ENCODE results near the gene CIDEB. TPM values are rescaled to one million over a fixed set of nuclear protein-coding genes. Genes with fewer than 3 reads are reported as not detected.
A peak's percentile ranks its signal among the peaks of the same experiment; 100 is the strongest.

Gene CIDEB
- total and polyA plus RNA-seq, 2 of the 13 experiments (the other 11 are each of a cell fraction or from before 2014, with no cell fraction given) = 35.8 to 110 TPM

DNA sequence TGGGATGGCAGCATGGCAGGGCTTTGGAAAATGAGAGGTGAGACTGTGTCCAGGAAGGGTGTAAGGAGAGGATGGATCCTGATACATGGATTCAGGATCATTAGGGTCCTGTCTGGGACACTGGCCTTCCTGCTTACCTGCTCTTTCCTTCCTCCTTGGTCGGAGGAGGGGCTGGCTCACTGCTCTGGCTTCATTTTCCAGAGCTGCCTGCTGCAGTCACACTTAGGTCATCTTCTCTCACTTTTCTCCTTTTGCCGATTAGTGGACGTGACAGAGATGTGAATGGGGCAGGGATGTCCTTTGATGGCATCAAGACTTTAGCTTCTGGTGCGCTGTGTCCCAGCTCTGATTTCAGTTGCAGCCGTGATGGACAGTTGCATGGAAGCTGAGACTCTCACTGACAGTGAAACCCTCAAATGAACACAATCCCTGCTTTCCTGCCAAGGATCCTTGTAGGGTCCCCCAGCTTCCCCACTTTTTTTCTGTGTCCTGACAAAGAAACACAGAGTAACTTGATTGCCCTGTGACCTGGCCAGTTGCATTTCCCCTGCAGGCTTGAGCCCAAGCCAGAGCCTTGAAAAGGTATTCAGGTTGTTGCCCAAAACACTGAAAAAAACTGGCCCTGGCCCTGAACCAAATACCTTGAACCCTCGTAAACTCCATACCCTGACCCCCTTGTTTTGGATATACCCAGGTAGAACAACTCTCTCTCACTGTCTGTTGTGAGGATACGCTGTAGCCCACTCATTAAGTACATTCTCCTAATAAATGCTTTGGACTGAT lies 756 bp upstream of the CIDEB start (continued):
- TF ChIP-seq, protein P1, sequence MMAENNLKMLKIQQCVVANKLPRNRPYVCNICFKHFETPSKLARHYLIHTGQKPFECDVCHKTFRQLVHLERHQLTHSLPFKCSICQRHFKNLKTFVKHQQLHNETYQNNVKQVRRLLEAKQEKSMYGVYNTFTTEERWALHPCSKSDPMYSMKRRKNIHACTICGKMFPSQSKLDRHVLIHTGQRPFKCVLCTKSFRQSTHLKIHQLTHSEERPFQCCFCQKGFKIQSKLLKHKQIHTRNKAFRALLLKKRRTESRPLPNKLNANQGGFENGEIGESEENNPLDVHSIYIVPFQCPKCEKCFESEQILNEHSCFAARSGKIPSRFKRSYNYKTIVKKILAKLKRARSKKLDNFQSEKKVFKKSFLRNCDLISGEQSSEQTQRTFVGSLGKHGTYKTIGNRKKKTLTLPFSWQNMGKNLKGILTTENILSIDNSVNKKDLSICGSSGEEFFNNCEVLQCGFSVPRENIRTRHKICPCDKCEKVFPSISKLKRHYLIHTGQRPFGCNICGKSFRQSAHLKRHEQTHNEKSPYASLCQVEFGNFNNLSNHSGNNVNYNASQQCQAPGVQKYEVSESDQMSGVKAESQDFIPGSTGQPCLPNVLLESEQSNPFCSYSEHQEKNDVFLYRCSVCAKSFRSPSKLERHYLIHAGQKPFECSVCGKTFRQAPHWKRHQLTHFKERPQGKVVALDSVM (CRISPR knock-in tag; IDR thresholded peaks at IDR 0.05) = no peak
- TF ChIP-seq, protein P2, sequence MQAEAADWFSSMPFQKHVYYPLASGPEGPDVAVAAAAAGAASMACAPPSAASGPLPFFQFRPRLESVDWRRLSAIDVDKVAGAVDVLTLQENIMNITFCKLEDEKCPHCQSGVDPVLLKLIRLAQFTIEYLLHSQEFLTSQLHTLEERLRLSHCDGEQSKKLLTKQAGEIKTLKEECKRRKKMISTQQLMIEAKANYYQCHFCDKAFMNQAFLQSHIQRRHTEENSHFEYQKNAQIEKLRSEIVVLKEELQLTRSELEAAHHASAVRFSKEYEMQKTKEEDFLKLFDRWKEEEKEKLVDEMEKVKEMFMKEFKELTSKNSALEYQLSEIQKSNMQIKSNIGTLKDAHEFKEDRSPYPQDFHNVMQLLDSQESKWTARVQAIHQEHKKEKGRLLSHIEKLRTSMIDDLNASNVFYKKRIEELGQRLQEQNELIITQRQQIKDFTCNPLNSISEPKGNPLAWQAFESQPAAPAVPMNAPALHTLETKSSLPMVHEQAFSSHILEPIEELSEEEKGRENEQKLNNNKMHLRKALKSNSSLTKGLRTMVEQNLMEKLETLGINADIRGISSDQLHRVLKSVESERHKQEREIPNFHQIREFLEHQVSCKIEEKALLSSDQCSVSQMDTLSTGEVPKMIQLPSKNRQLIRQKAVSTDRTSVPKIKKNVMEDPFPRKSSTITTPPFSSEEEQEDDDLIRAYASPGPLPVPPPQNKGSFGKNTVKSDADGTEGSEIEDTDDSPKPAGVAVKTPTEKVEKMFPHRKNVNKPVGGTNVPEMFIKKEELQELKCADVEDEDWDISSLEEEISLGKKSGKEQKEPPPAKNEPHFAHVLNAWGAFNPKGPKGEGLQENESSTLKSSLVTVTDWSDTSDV (CRISPR knock-in tag; IDR thresholded peaks at IDR 0.05) = peak; percentile 53; the same call in 1 of the 2 replicates
- peak; percentile 8; the same call in 1 of the 2 replicates for TF ChIP-seq NFATC3 (CRISPR knock-in tag; IDR thresholded peaks at IDR 0.05)
- TF ChIP-seq CENPX (CRISPR knock-in tag; IDR thresholded peaks at IDR 0.05) = no peak
- TF ChIP-seq SP1 (IDR thresholded peaks at IDR 0.05) = no peak
- TF ChIP-seq SP1 (CRISPR knock-in tag; IDR thresholded peaks at IDR 0.05) = no peak
- TF ChIP-seq, protein P3, sequence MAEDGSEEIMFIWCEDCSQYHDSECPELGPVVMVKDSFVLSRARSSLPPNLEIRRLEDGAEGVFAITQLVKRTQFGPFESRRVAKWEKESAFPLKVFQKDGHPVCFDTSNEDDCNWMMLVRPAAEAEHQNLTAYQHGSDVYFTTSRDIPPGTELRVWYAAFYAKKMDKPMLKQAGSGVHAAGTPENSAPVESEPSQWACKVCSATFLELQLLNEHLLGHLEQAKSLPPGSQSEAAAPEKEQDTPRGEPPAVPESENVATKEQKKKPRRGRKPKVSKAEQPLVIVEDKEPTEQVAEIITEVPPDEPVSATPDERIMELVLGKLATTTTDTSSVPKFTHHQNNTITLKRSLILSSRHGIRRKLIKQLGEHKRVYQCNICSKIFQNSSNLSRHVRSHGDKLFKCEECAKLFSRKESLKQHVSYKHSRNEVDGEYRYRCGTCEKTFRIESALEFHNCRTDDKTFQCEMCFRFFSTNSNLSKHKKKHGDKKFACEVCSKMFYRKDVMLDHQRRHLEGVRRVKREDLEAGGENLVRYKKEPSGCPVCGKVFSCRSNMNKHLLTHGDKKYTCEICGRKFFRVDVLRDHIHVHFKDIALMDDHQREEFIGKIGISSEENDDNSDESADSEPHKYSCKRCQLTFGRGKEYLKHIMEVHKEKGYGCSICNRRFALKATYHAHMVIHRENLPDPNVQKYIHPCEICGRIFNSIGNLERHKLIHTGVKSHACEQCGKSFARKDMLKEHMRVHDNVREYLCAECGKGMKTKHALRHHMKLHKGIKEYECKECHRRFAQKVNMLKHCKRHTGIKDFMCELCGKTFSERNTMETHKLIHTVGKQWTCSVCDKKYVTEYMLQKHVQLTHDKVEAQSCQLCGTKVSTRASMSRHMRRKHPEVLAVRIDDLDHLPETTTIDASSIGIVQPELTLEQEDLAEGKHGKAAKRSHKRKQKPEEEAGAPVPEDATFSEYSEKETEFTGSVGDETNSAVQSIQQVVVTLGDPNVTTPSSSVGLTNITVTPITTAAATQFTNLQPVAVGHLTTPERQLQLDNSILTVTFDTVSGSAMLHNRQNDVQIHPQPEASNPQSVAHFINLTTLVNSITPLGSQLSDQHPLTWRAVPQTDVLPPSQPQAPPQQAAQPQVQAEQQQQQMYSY (CRISPR knock-in tag; IDR thresholded peaks at IDR 0.05) = no peak
- TF ChIP-seq KMT2B (CRISPR knock-in tag; IDR thresholded peaks at IDR 0.05) = no peak
- no peak for TF ChIP-seq ZFP1 (CRISPR knock-in tag; IDR thresholded peaks at IDR 0.05)
- TF ChIP-seq, protein P4, sequence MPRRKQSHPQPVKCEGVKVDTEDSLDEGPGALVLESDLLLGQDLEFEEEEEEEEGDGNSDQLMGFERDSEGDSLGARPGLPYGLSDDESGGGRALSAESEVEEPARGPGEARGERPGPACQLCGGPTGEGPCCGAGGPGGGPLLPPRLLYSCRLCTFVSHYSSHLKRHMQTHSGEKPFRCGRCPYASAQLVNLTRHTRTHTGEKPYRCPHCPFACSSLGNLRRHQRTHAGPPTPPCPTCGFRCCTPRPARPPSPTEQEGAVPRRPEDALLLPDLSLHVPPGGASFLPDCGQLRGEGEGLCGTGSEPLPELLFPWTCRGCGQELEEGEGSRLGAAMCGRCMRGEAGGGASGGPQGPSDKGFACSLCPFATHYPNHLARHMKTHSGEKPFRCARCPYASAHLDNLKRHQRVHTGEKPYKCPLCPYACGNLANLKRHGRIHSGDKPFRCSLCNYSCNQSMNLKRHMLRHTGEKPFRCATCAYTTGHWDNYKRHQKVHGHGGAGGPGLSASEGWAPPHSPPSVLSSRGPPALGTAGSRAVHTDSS (CRISPR knock-in tag; conservative IDR thresholded peaks at IDR 0.05) = 0 out of 2 replicates have a peak, but pooled peaks have one; percentile 66
- TF ChIP-seq THAP11 (CRISPR knock-in tag; IDR thresholded peaks at IDR 0.05) = no peak
- TF ChIP-seq, protein P5, sequence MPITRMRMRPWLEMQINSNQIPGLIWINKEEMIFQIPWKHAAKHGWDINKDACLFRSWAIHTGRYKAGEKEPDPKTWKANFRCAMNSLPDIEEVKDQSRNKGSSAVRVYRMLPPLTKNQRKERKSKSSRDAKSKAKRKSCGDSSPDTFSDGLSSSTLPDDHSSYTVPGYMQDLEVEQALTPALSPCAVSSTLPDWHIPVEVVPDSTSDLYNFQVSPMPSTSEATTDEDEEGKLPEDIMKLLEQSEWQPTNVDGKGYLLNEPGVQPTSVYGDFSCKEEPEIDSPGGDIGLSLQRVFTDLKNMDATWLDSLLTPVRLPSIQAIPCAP (CRISPR knock-in tag; IDR thresholded peaks at IDR 0.05; ENCODE audit: low read depth) = no peak
- TF ChIP-seq CC2D1A (CRISPR knock-in tag; IDR thresholded peaks at IDR 0.05) = no peak
- TF ChIP-seq, protein P6, sequence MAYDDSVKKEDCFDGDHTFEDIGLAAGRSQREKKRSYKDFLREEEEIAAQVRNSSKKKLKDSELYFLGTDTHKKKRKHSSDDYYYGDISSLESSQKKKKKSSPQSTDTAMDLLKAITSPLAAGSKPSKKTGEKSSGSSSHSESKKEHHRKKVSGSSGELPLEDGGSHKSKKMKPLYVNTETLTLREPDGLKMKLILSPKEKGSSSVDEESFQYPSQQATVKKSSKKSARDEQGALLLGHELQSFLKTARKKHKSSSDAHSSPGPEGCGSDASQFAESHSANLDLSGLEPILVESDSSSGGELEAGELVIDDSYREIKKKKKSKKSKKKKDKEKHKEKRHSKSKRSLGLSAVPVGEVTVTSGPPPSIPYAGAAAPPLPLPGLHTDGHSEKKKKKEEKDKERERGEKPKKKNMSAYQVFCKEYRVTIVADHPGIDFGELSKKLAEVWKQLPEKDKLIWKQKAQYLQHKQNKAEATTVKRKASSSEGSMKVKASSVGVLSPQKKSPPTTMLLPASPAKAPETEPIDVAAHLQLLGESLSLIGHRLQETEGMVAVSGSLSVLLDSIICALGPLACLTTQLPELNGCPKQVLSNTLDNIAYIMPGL (CRISPR knock-in tag; IDR thresholded peaks at IDR 0.05; ENCODE audit: borderline replicate concordance in 1 of 2, low read depth in 1 of 2) = no peak
- no peak for TF ChIP-seq U2AF2 (IDR thresholded peaks at IDR 0.05; ENCODE audit: low read depth, low read length)
- no peak for TF ChIP-seq ZNF225 (CRISPR knock-in tag; IDR thresholded peaks at IDR 0.05)

Measured in HepG2 (cell line).